ENCODE measurements around the gene TPH1.

Gene TPH1

GRCh38 chr11:18046116-18046777 lies at the start of gene TPH1:
TSS of gene TPH1 (minus strand) at chr11:18046269. CDS start at chr11:18040762, 5,507 bp downstream.
- DNase-seq, result no peak

GRCh38 chr11:18093959-18094358 lies 47.9 kb upstream of the TPH1 start:
- DNase-seq, result no peak
- in situ Hi-C loops (cut with MboI; ENCODE audit: low pct_unique_long_range_greater_than_20kb, low sequenced_read_pairs), result no loop called here

More at GRCh38 chr11:18046116-18046777, at the start of gene TPH1:
- in situ Hi-C loops (cut with MboI; ENCODE audit: low pct_unique_long_range_greater_than_20kb, low sequenced_read_pairs), result no loop called here

GRCh38 chr11:18091731-18092130 lies 45.7 kb upstream of the TPH1 start:
- DNase-seq, result no peak
- in situ Hi-C loops (cut with MboI; ENCODE audit: low pct_unique_long_range_greater_than_20kb, low sequenced_read_pairs), result no loop called here

GRCh38 chr11:18088966-18089365 lies 42.9 kb upstream of the TPH1 start:
- DNase-seq, result no peak
- in situ Hi-C loops (cut with MboI; ENCODE audit: low pct_unique_long_range_greater_than_20kb, low sequenced_read_pairs), result no loop called here

- in situ Hi-C loops (cut with MboI; ENCODE audit: low pct_unique_long_range_greater_than_20kb, low sequenced_read_pairs), result no loop called here
- no peak for DNase-seq
Measured at GRCh38 chr11:18088366-18088765, 42.3 kb upstream of the TPH1 start.

GRCh38 chr11:18081551-18081950 lies 35.5 kb upstream of the TPH1 start:
- DNase-seq, result no peak
- in situ Hi-C loops (cut with MboI; ENCODE audit: low pct_unique_long_range_greater_than_20kb, low sequenced_read_pairs), result no loop called here

- DNase-seq, result no peak
- in situ Hi-C loops (cut with MboI; ENCODE audit: low pct_unique_long_range_greater_than_20kb, low sequenced_read_pairs), result no loop called here
Measured at GRCh38 chr11:18080451-18080850, 34.4 kb upstream of the TPH1 start.

GRCh38 chr11:18078909-18079308 lies 32.8 kb upstream of the TPH1 start:
- no peak for DNase-seq
- in situ Hi-C loops (cut with MboI; ENCODE audit: low pct_unique_long_range_greater_than_20kb, low sequenced_read_pairs), result no loop called here

- DNase-seq, result no peak
- in situ Hi-C loops (cut with MboI; ENCODE audit: low pct_unique_long_range_greater_than_20kb, low sequenced_read_pairs), result no loop called here
Measured at GRCh38 chr11:18075444-18075843, 29.4 kb upstream of the TPH1 start.

GRCh38 chr11:18071098-18071705 lies 25.1 kb upstream of the TPH1 start:
- in situ Hi-C loops (cut with MboI; ENCODE audit: low pct_unique_long_range_greater_than_20kb, low sequenced_read_pairs), result no loop called here
- DNase-seq, result no peak

- in situ Hi-C loops (cut with MboI; ENCODE audit: low pct_unique_long_range_greater_than_20kb, low sequenced_read_pairs), result no loop called here
Measured at GRCh38 chr11:18067372-18067771, 21.3 kb upstream of the TPH1 start.

GRCh38 chr11:18066626-18067025 lies 20.6 kb upstream of the TPH1 start:
- no peak for DNase-seq
- in situ Hi-C loops (cut with MboI; ENCODE audit: low pct_unique_long_range_greater_than_20kb, low sequenced_read_pairs), result no loop called here

More at GRCh38 chr11:18067372-18067771, 21.3 kb upstream of the TPH1 start:
- no peak for DNase-seq

GRCh38 chr11:18065572-18065971 lies 19.5 kb upstream of the TPH1 start:
- in situ Hi-C loops (cut with MboI; ENCODE audit: low pct_unique_long_range_greater_than_20kb, low sequenced_read_pairs), result no loop called here
- no peak for DNase-seq

- in situ Hi-C loops (cut with MboI; ENCODE audit: low pct_unique_long_range_greater_than_20kb, low sequenced_read_pairs), result no loop called here
- DNase-seq, result no peak
Measured at GRCh38 chr11:18064450-18065054, 18.5 kb upstream of the TPH1 start.

- in situ Hi-C loops (cut with MboI; ENCODE audit: low pct_unique_long_range_greater_than_20kb, low sequenced_read_pairs), result no loop called here
- DNase-seq, result no peak
Measured at GRCh38 chr11:18063862-18064434, 17.9 kb upstream of the TPH1 start.

GRCh38 chr11:18063125-18063524 lies 17.1 kb upstream of the TPH1 start:
- DNase-seq, result no peak

GRCh38 chr11:18061351-18061750 lies 15.3 kb upstream of the TPH1 start:
- no peak for DNase-seq
- in situ Hi-C loops (cut with MboI; ENCODE audit: low pct_unique_long_range_greater_than_20kb, low sequenced_read_pairs), result no loop called here

More at GRCh38 chr11:18063125-18063524, 17.1 kb upstream of the TPH1 start:
- in situ Hi-C loops (cut with MboI; ENCODE audit: low pct_unique_long_range_greater_than_20kb, low sequenced_read_pairs), result no loop called here

GRCh38 chr11:18056561-18057181 lies 10.6 kb upstream of the TPH1 start:
- no peak for DNase-seq
- in situ Hi-C loops (cut with MboI; ENCODE audit: low pct_unique_long_range_greater_than_20kb, low sequenced_read_pairs), result no loop called here

- peak; percentile 21 for DNase-seq
- in situ Hi-C loops (cut with MboI; ENCODE audit: low pct_unique_long_range_greater_than_20kb, low sequenced_read_pairs), result no loop called here
Measured at GRCh38 chr11:18054511-18055103, 8.5 kb upstream of the TPH1 start.

Measured in KBM-7 (cell line).